ENCODE measurements around the gene WDR59.

GRCh38 chr16:75028544-75029135 lies 43.7 kb upstream of the WDR59 start:
- no peak for TF ChIP-seq POLR2A (IDR thresholded peaks at IDR 0.05; ENCODE audit: low read length)
- TF ChIP-seq GATA1 (IDR thresholded peaks at IDR 0.05; ENCODE audit: low read depth, low read length), result no peak
